GM21723 (cell line): ENCODE results near the gene CAPN1.
A peak's percentile ranks its signal among the peaks of the same experiment; 100 is the strongest.

Source experiments
- ATAC-seq: cut with Tn5 transposase; IDR thresholded peaks from one replicate; pipeline ENCODE4 v1.9.1; 2021; ENCODE audit warnings: mild to moderate bottlenecking, moderate library complexity; ENCODE audit not compliant: unreplicated experiment

The CAPN1 gene

DNA sequence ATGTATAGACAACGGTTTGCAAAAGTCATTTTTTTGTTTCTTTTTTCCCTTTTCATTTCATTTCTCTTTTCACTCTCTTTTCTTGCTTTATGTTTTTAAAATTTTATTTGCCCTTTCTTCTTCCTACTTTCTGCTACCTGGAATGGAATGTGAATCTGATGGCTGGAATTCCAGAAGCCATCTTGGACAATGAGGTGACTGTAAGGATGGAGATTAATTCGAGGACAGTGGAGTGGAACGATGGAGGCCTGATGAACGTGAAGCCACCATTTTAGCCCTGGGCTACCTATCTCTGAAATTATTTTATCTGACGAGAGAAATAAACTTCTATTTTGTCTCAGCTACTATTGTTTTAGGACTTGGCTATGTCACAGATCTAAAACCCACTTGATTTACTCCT, 77.3 kb downstream of the CAPN1 start:
- ATAC-seq: no peak

- ATAC-seq: no peak
Observed at GRCh38 chr11:65260302-65260701, 78.6 kb downstream of the CAPN1 start.

- ATAC-seq: peak; percentile 9
Observed at GRCh38 chr11:65260756-65261590, 79.2 kb downstream of the CAPN1 start.
